Stimulated activated effector memory CD8-positive, alpha-beta T cell treated with anti-CD3 and anti-CD28 coated beads, Interleukin-12 subunit alpha, Interleukin-12 subunit beta, amount 100 ng/mL, for 72 hours (primary cell): ENCODE measurements around the gene HIPK2.
A peak's percentile ranks its signal among the peaks of the same experiment; 100 is the strongest.

ENCODE experiments used
- ATAC-seq: fragments of 150-1000 bp; cut with Tn5 transposase; 2 replicates; pipeline ENCODE4 v1.10.0; 2021
- DNase-seq, 2 donors: peaks; one replicate each; pipeline ENCODE4 v3.0.0; 2021 to 2022; ENCODE audit warnings: low spot score in 2 of 2
- H3K27ac Mint-ChIP-seq: one replicate; pipeline ENCODE4 v1.8.0; 2022; ENCODE audit warnings: mild to moderate bottlenecking, mixed read lengths
- H3K36me3 Mint-ChIP-seq: one replicate; pipeline ENCODE4 v1.8.0; 2022; ENCODE audit warnings: mild to moderate bottlenecking, mixed read lengths
- H3K4me1 Mint-ChIP-seq: one replicate; pipeline ENCODE4 v1.8.0; 2022; ENCODE audit warnings: mixed read lengths
- H3K4me3 Mint-ChIP-seq: one replicate; pipeline ENCODE4 v1.8.0; 2022; ENCODE audit warnings: mild to moderate bottlenecking, mixed read lengths
- H3K9me3 Mint-ChIP-seq: one replicate; pipeline ENCODE4 v1.8.0; 2022; ENCODE audit warnings: mixed read lengths

Gene HIPK2

GRCh38 chr7:139598642-139599041, 179.2 kb downstream of the HIPK2 start:
- H3K9me3 Mint-ChIP-seq, result no peaks in the 10 kb centered on the region
- H3K36me3 Mint-ChIP-seq, result no peaks in the 10 kb centered on the region
- no peak for ATAC-seq
- no peaks in the 10 kb centered on the region for H3K4me1 Mint-ChIP-seq
- H3K4me3 Mint-ChIP-seq, result no peak overlapping the region
- DNase-seq, result no peak
- no peak overlapping the region for H3K27ac Mint-ChIP-seq

DNA sequence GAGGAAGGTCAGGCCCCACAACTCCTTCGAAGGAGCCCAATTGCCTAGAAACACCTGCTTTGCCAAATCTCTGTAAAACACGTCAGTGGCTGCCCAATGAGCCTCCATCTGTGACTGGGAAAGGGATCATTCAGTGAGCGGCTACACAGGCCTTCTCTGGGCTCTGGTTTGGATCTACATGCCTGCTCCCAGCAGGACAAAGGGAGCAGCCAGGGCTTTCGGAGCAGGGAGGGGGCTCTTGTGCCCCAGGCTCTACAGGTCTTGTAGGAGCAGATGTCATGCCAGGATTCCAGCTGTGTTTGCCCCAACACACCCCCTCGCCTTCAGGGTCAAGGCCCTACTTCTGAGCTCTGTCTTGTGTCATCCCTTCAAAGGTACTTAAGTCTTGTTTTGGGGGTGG, 180.8 kb downstream of the HIPK2 start:
- no peak for DNase-seq
- no peak for ATAC-seq
- Mint-ChIP-seq H3K4me1 (no peaks in the 10 kb centered on the region), H3K27ac (no peak overlapping the region), H3K9me3 (no peaks in the 10 kb centered on the region), H3K4me3 (no peak overlapping the region), H3K36me3 (no peaks in the 10 kb centered on the region)

GRCh38 chr7:139596626-139597025, 181.2 kb downstream of the HIPK2 start:
- Mint-ChIP-seq H3K9me3 (no peaks in the 10 kb centered on the region), H3K27ac (no peak overlapping the region), H3K4me3 (no peak overlapping the region), H3K36me3 (no peaks in the 10 kb centered on the region), H3K4me1 (no peaks in the 10 kb centered on the region)
- ATAC-seq, result no peak
- DNase-seq, result no peak

GRCh38 chr7:139595806-139596205, 182.0 kb downstream of the HIPK2 start:
- DNase-seq (no peak), ATAC-seq (no peak)
- Mint-ChIP-seq H3K9me3 (no peaks in the 10 kb centered on the region), H3K27ac (no peak overlapping the region), H3K4me1 (no peaks in the 10 kb centered on the region), H3K4me3 (no peak overlapping the region), H3K36me3 (no peaks in the 10 kb centered on the region)

- H3K4me1 Mint-ChIP-seq, result no peaks in the 10 kb centered on the region
- no peaks in the 10 kb centered on the region for H3K36me3 Mint-ChIP-seq
- H3K4me3 Mint-ChIP-seq, result no peak overlapping the region
- ATAC-seq (no peak), DNase-seq (no peak)
- no peaks in the 10 kb centered on the region for H3K9me3 Mint-ChIP-seq
- no peak overlapping the region for H3K27ac Mint-ChIP-seq
Measured at GRCh38 chr7:139594911-139595476, 182.8 kb downstream of the HIPK2 start.

DNA sequence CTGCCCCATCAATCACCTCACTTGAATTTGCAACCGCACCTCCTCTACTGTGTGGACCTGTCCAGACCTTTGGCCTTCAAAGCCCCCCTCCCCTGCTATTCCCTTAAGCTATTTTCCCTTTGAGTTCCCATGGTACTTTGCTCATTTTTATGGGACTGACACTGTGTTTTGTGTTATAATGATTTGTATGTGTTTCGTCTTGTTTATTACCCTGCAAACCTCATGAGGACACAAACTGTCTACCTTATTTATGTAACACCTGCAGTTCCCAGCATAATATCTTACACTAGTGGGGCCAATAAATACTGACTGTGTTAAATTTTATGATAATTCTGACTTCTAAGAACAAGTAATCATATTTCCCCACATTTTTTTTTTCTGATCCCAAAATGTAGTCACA, 183.7 kb downstream of the HIPK2 start:
- Mint-ChIP-seq H3K4me1 (no peaks in the 10 kb centered on the region), H3K27ac (no peak overlapping the region), H3K36me3 (peaks cover 5% of the 10 kb centered on the region), H3K9me3 (no peaks in the 10 kb centered on the region), H3K4me3 (no peak overlapping the region)
- ATAC-seq, result no peak
- DNase-seq, result no peak

- no peak for ATAC-seq
- DNase-seq, result no peak
- Mint-ChIP-seq H3K4me1 (no peaks in the 10 kb centered on the region), H3K4me3 (no peak overlapping the region), H3K36me3 (peaks cover 17% of the 10 kb centered on the region), H3K27ac (no peak overlapping the region), H3K9me3 (no peaks in the 10 kb centered on the region)
Measured at GRCh38 chr7:139592801-139593461, 184.9 kb downstream of the HIPK2 start.

DNA sequence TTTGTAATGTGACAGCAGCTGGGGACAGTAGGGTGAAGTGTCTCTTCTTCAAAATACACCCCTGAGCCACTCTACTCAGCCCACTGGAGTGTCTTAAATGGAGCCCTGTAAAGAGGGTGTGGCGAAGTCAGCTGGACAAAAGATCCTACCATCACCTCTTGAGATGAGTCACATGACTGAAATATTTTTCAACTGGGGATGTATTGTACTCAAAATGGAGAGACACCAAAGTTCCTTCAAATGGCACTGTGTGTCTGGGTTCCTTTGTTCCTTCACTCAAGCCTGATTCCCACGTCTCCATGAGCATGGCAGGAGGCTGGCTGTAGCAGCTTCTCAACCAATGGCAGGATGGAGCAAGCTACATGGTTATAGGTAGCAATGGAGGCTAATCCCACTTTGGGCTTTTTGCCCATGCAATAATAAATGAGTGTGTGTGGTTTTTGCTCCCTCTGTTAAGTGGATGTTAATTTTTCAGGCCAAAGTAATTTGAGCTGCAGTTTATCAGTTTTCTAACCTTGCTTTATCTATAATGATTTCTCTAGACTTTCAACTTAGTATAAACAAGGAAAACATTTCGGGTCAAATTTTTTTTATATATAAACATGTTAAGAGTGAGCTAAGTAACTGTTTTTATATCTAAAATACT, 186.1 kb downstream of the HIPK2 start:
- no peak overlapping the region for H3K4me3 Mint-ChIP-seq
- peaks cover 29% of the 10 kb centered on the region for H3K36me3 Mint-ChIP-seq
- no peak overlapping the region for H3K27ac Mint-ChIP-seq

DNA sequence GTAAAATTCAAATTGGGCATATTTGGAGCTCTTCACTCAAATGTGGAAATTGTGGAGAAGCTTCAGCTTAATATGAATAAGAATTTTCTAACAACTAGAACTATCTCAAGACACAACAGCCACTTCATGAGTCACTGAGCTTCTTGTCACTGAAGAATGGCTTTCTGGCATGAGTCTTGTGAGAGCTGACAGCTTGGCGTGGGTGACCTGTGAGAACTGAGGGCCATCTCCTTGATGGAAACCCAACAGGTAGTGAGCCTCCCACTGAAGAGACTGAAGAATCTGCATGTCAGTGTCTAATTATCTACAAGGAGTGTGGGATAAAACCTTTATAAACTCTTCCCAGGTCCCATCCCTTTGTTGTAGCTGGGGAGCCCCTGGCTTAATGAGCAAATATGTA, 188.3 kb downstream of the HIPK2 start:
- Mint-ChIP-seq H3K4me3 (no peak overlapping the region), H3K4me1 (no peaks in the 10 kb centered on the region), H3K9me3 (no peaks in the 10 kb centered on the region), H3K27ac (no peak overlapping the region), H3K36me3 (peaks cover 44% of the 10 kb centered on the region)
- DNase-seq, result peak in 1 of 2 donors; percentile 37
- no peak for ATAC-seq

More for the DNA sequence above, 186.1 kb downstream of the HIPK2 start:
- ATAC-seq (no peak), DNase-seq (peak in 1 of 2 donors; percentile 42)
- Mint-ChIP-seq H3K9me3 (no peaks in the 10 kb centered on the region), H3K4me1 (no peaks in the 10 kb centered on the region)

DNA sequence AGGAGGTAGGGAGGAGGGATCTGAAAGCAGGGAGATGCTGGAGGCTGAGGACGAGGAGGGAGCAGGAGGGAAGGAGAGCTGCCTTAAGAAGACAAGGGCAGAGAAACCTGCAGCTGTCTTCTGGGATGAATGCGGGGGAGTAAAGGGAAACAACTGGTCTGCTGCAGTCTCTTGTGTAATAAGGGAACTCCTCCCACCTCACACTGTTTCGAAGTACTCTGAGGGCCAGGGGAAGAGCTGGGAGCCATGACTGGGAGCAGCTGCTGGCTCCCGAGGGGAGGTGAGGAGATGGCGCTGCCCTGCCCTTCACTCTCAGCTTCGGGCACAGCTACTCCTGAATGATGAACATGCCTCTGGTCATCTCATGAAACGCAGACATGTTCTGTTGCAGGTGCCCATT, 189.2 kb downstream of the HIPK2 start:
- Mint-ChIP-seq H3K27ac (no peak overlapping the region), H3K9me3 (no peaks in the 10 kb centered on the region), H3K36me3 (peaks cover 52% of the 10 kb centered on the region), H3K4me1 (no peaks in the 10 kb centered on the region), H3K4me3 (no peak overlapping the region)
- DNase-seq, result peak in 1 of 2 donors; percentile 37
- no peak for ATAC-seq

DNA sequence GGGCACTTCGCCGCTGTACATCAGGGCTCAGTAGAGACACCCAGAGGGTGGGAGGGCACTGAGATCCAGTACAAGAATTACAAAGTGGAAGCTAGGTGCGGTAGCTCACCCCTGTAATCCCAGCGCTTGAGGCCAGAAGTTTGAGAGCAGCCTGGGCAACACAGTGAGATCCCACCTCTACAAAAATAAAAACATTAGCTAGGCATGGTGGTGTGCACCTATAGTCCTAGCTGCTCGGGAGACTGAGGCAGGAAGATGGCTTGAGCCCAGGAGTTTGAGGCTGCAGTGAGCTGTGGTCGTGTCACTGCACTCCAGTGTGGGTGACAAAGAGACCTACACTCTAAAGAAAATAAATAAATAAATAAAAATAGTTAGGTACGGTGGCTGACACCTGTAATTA, 190.3 kb downstream of the HIPK2 start:
- no peak for ATAC-seq
- DNase-seq, result no peak
- no peak overlapping the region for H3K27ac Mint-ChIP-seq
- H3K4me1 Mint-ChIP-seq, result no peaks in the 10 kb centered on the region
- no peaks in the 10 kb centered on the region for H3K9me3 Mint-ChIP-seq
- peaks cover 54% of the 10 kb centered on the region for H3K36me3 Mint-ChIP-seq
- H3K4me3 Mint-ChIP-seq, result no peak overlapping the region

DNA sequence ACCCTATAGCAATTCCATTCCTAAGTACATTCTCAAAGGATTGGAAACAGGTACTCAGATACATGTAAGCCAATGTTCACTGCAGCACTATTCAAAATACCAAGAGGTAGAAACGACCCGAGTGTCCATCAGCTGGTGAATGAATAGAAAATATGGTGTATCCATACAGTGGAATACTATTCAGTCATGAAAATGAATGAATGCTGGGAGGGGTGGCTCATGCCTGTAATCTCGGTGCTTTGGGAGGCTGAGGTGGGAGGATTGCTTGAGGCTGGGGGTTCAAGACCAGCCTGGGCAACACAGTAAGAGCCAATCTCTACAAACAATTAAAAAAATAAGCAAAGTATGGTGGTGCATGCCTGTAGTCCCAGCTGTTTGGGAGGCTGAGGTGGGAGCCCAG, 191.5 kb downstream of the HIPK2 start:
- no peak overlapping the region for H3K27ac Mint-ChIP-seq
- DNase-seq (no peak), ATAC-seq (no peak)
- H3K4me1 Mint-ChIP-seq, result no peaks in the 10 kb centered on the region
- no peaks in the 10 kb centered on the region for H3K9me3 Mint-ChIP-seq
- no peak overlapping the region for H3K4me3 Mint-ChIP-seq
- H3K36me3 Mint-ChIP-seq, result peaks cover 64% of the 10 kb centered on the region

DNA sequence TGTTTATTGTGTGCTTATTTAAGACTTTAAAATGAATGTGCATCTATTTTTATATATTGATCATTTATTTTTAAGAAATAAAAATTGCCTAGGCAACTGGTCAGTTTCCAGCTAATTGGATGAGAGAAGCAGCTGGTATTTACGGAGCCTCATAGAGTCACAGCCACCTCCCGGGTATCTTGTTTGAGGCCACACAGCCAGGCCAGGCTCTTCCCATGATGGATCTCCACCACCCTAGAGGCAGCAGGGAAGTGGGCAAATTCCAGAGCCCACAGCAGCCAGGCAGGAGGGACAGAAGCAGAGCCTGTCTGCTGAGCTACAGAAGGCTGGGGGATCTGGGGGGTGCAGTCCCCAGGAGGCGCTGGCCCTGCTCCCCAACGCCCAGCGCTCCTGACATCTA, 192.8 kb downstream of the HIPK2 start:
- Mint-ChIP-seq H3K36me3 (peaks cover 77% of the 10 kb centered on the region), H3K4me1 (no peaks in the 10 kb centered on the region), H3K27ac (no peak overlapping the region), H3K9me3 (no peaks in the 10 kb centered on the region), H3K4me3 (no peak overlapping the region)
- no peak for ATAC-seq
- DNase-seq, result no peak

- H3K36me3 Mint-ChIP-seq, result peaks cover 81% of the 10 kb centered on the region
- no peak overlapping the region for H3K4me3 Mint-ChIP-seq
- ATAC-seq (no peak), DNase-seq (no peak)
- peak overlapping the region; percentile 54 for H3K27ac Mint-ChIP-seq
- no peaks in the 10 kb centered on the region for H3K4me1 Mint-ChIP-seq
- H3K9me3 Mint-ChIP-seq, result no peaks in the 10 kb centered on the region
Measured at GRCh38 chr7:139583826-139584553, 193.8 kb downstream of the HIPK2 start.

GRCh38 chr7:139582671-139583155, 195.1 kb downstream of the HIPK2 start:
- peaks cover 74% of the 10 kb centered on the region for H3K36me3 Mint-ChIP-seq
- DNase-seq, result no peak
- no peaks in the 10 kb centered on the region for H3K9me3 Mint-ChIP-seq
- no peak for ATAC-seq
- H3K27ac Mint-ChIP-seq, result peak overlapping the region; percentile 54
- no peaks in the 10 kb centered on the region for H3K4me1 Mint-ChIP-seq
- no peak overlapping the region for H3K4me3 Mint-ChIP-seq
